Keratinocyte (primary cell): Measurements from ENCODE around the gene RAPGEF3. TPM values are rescaled to one million over a fixed set of nuclear protein-coding genes. Genes with fewer than 3 reads are reported as not detected.

Experiments used
- DNase-seq: peaks from one replicate; pipeline ENCODE4 v3.0.0-alpha.2; 2011; ENCODE audit warnings: low read depth, missing footprints, low spot score
- FAIRE-seq: peaks from 2 replicates; lab custom pipeline; 2011; peaks lifted over from hg19 to GRCh38; lab: Jason Lieb, UNC
- H2AFZ ChIP-seq: 2 replicates; pipeline ENCODE4 v1.6.0; 2012; ENCODE audit warnings: low read length, control low read depth, inconsistent platforms; ENCODE audit not compliant: control insufficient read depth
- H3K27ac ChIP-seq: 2 replicates; pipeline ENCODE4 v1.5.1; 2011; ENCODE audit warnings: low read length; ENCODE audit not compliant: control insufficient read depth, insufficient read depth
- H3K27me3 ChIP-seq: 3 replicates; pipeline ENCODE4 v1.6.0; 2011; ENCODE audit warnings: low read length; ENCODE audit not compliant: control insufficient read depth, insufficient read depth; ENCODE audit errors: extremely low read depth
- H3K36me3 ChIP-seq, 2 experiments: 2 replicates in 1 of 2; 3 replicates in 1 of 2; pipeline ENCODE4 v1.5.1; 2011; ENCODE audit warnings: low read length in 2 of 2, mild to moderate bottlenecking in 1 of 2; ENCODE audit not compliant: control insufficient read depth in 2 of 2, insufficient read depth in 2 of 2; ENCODE audit errors: extremely low read depth in 1 of 2
- H3K4me1 ChIP-seq: 3 replicates; pipeline ENCODE4 v1.5.1; 2011; ENCODE audit warnings: low read length; ENCODE audit not compliant: control insufficient read depth, insufficient read depth; ENCODE audit errors: extremely low read depth
- H3K4me2 ChIP-seq: 3 replicates; pipeline ENCODE4 v1.6.0; 2011; ENCODE audit warnings: low read depth, low read length; ENCODE audit not compliant: control insufficient read depth, insufficient read depth; ENCODE audit errors: extremely low read depth
- H3K4me3 ChIP-seq, 3 experiments: fragments of 200-600 bp in 1 of 3; sonication (generic) in 1 of 3; 2 replicates in 2 of 3; 3 replicates in 1 of 3; pipeline ENCODE4 v1.5.1; 2011 to 2016; ENCODE audit warnings: low read length in 3 of 3, mild to moderate bottlenecking in 3 of 3, control low read depth in 2 of 3, inconsistent platforms in 1 of 3, low read depth in 1 of 3, mixed read lengths in 1 of 3, mixed run types in 1 of 3, moderate library complexity in 1 of 3; ENCODE audit not compliant: control insufficient read depth in 2 of 3, insufficient read depth in 2 of 3; ENCODE audit errors: extremely low read depth in 1 of 3
- H3K79me2 ChIP-seq: 2 replicates; pipeline ENCODE4 v1.6.0; 2012; ENCODE audit warnings: low read length; ENCODE audit not compliant: control insufficient read depth, insufficient read depth
- H3K9ac ChIP-seq: 3 replicates; pipeline ENCODE4 v1.6.0; 2011; ENCODE audit warnings: low read length; ENCODE audit not compliant: control insufficient read depth, insufficient read depth; ENCODE audit errors: extremely low read depth
- H3K9me1 ChIP-seq: 3 replicates; pipeline ENCODE4 v1.6.0; 2011; ENCODE audit warnings: low read length; ENCODE audit not compliant: control insufficient read depth, insufficient read depth; ENCODE audit errors: extremely low read depth
- H3K9me3 ChIP-seq: 2 replicates; pipeline ENCODE4 v1.5.1; 2012; ENCODE audit warnings: low read depth, low read length; ENCODE audit not compliant: control insufficient read depth
- H4K20me1 ChIP-seq: 3 replicates; pipeline ENCODE4 v1.6.0; 2011; ENCODE audit warnings: low read length; ENCODE audit not compliant: control insufficient read depth, insufficient read depth; ENCODE audit errors: extremely low read depth
- CTCF ChIP-seq, 3 experiments: IDR thresholded peaks in 1 of 3; conservative IDR thresholded peaks in 1 of 3; optimal IDR thresholded peaks in 1 of 3; 2 replicates in 2 of 3; 3 replicates in 1 of 3; pipeline versions ENCODE3 to v1.5.1; 2011; ENCODE audit warnings: low read length in 3 of 3, mild to moderate bottlenecking in 3 of 3, moderate library complexity in 2 of 3, control low read depth in 1 of 3, inconsistent platforms in 1 of 3; ENCODE audit not compliant: insufficient read depth in 2 of 3; ENCODE audit errors: extremely low read depth in 1 of 3
- EZH2 ChIP-seq: IDR thresholded peaks from one replicate; pipeline ENCODE4 v1.6.1; 2012; ENCODE audit warnings: inconsistent platforms, mild to moderate bottlenecking, low read length, moderate library complexity
- dilution Hi-C: fragments of 300-500 bp; cut with MboI; formaldehyde crosslinking; loops from one replicate; pipeline ENCODE4 v1.7.0; 2020; ENCODE audit warnings: low sequenced_read_pairs; ENCODE audit not compliant: extremely low pct_ligation_motif_present
- polyA plus RNA-seq, 5 experiments: library from polyadenylated mRNA; depleted of rRNA in 3 of 5; stranded (reverse) in 3 of 5; stranded (forward) in 1 of 5; unstranded in 1 of 5; fragments of >200 nt; gene quantifications; 1 replicate in 1 of 5; 2 replicates in 3 of 5; 3 replicates in 1 of 5; pipeline versions ENCODE4 v1.2.1 to v1.2.3, GENCODE V29; 2011 to 2012; ENCODE audit warnings: missing spikeins in 2 of 5, low read depth in 1 of 5, low replicate concordance in 1 of 5

RAPGEF3 gene
- polyA plus RNA-seq, 1 donor (not counting 4 experiments of a cell fraction or from before 2014, with no cell fraction given): 5.1 TPM

DNA sequence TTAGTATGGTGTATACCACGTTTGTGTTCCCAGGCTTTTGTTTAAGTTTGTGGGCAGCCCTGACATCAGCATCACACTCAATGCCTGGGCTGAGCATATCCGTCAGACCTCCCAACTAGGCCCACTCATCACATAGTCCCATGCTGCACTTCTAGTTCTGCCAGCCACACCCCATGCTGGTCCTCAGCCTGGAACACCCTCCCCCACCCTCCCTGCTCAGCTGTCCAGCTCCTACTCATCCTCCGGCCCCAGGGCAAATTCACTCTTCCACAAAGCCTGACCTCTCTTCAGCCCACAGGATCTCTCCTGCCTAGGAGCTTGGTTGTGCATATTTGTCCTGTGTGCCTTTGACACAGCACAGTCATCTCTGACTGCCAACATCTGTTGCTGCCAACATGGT is 29.4 kb downstream of the RAPGEF3 start:
- no peaks in the 10 kb centered on the region for H3K9me1 ChIP-seq
- H4K20me1 ChIP-seq: no peaks in the 10 kb centered on the region
- no peaks in the 10 kb centered on the region for H3K36me3 ChIP-seq
- no peak overlapping the region for H3K4me2 ChIP-seq
- no peak for FAIRE-seq
- H3K79me2 ChIP-seq: no peaks in the 10 kb centered on the region
- dilution Hi-C loops: no loop called here
- no peak overlapping the region for H3K4me3 ChIP-seq
- no peak for TF ChIP-seq EZH2
- DNase-seq: no peak
- H3K4me1 ChIP-seq: peaks cover 18% of the 10 kb centered on the region
- H2AFZ ChIP-seq: no peak overlapping the region
- no peak overlapping the region for H3K27ac ChIP-seq
- no peaks in the 10 kb centered on the region for H3K9me3 ChIP-seq
- H3K9ac ChIP-seq: no peak overlapping the region
- H3K27me3 ChIP-seq: no peaks in the 10 kb centered on the region

GRCh38 chr12:47725893-47726292 is 32.8 kb downstream of the RAPGEF3 start:
- Histone ChIP-seq H3K36me3 (no peaks in the 10 kb centered on the region), H3K9me3 (no peaks in the 10 kb centered on the region), H3K4me3 (peak overlapping the region in 1 of 3 experiments; percentile 15), H3K27ac (no peak overlapping the region), H3K9me1 (no peaks in the 10 kb centered on the region), H3K9ac (no peak overlapping the region), H3K27me3 (no peaks in the 10 kb centered on the region), H3K79me2 (no peaks in the 10 kb centered on the region), H3K4me2 (peak overlapping the region; percentile 47), H4K20me1 (no peaks in the 10 kb centered on the region), H2AFZ (peak overlapping the region; percentile 50), H3K4me1 (peaks cover 18% of the 10 kb centered on the region)
- FAIRE-seq (peak; percentile 62), DNase-seq (no peak)
- TF ChIP-seq CTCF (optimal IDR thresholded peaks at IDR 0.05 in 1 of 3, IDR thresholded peaks at IDR 0.05 in 1 of 3, conservative IDR thresholded peaks at IDR 0.05 in 1 of 3; ENCODE audit: extremely low read depth in 1 of 3, insufficient read depth in 2 of 3, low read length in 3 of 3): no peak
- dilution Hi-C loops: no loop called here
